ENCODE data around the gene REPIN1.
A peak's percentile ranks its signal among the peaks of the same experiment; 100 is the strongest.
"Not testable (repeated sequence)": the region's sequence is repeated elsewhere in the genome, so short reads cannot be mapped to it uniquely, and the experiment has no call there.

The REPIN1 gene

DNA sequence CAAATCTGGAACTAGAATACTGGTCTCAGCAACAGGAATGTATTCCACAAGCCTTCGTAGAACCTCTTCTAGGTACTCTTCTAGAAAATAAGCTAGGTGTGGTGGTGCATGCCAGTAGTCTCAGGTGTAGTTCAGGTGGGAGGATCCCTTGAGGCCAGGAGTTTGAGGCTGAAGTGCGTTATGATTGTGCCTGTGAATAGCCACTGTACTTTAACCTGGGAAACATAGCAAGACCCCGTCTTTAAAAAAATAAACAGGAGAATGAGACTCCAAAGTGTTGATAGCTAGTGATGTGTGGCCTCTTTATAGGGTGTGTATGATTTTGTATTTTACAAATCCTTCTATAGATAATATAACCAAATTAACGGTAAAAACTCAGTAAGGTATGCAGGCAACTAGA is 9.0 kb downstream of the REPIN1 start:
- DNase-seq = no peak

DNA sequence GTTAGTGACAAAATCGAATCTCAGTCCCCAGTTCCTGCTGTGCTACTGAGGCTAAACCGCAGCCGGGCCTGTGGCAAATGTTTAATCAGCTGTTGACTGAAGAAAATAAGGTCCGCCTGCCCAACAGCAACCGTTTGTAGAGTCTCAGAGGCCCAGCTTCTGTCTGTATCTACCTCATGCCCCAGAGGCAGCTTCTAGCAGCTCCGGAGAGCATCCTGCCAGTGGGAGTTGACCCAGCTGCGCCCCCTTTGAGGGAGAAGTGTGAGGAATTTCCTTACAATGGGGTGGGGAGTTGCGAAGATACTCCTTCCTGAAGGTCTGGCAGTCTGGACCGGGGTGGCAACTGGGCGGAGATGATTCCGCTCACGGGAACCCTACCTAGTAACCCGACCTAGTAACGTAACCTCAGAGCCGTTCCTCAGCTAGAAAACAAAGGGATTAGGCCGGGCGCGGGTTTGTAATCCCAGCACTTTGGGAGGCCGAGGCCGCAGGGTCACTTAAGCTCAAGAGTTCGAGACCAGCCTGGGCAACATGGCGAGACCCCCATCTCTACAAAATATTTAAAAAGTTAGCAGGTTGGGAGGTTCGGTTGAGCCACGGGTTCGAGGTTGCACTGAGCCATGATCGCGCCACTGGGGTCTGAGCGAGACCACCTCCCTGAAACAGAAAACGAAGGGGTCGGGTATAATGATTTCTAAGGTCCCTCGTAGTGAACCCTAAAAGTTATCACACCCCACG is 9.7 kb downstream of the REPIN1 start:
- peak; percentile 50 for DNase-seq

- DNase-seq = peak; percentile 93
Measured at GRCh38 chr7:150378853-150379440, 10.3 kb downstream of the REPIN1 start, which contains the start of gene ZNF775. ZNF775 (plus strand) TSS chr7:150379330; CDS start chr7:150388471, 9,141 bp downstream.

GRCh38 chr7:150379441-150380379 is 11.1 kb downstream of the REPIN1 start:
- DNase-seq = no peak

DNA sequence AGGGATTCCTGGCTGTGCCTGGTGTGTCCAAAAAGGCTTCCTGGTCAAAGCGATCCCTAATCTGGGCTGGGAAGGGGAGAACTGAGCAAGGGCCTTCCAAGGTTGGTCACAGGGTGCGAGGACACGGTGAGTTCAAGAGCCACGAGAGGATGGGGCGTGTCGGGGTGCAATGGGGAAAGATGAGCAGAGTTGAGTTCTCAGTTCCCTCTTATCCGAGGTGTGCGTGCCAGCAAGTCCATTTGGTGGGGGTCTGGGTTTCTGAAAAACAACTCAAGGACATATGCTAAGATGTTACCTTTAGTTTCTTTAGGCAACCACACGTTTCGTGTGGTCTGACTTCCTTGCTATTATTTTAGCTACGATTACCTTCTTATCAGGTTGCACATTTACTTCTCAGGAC is 11.8 kb downstream of the REPIN1 start:
- no peak for DNase-seq

DNA sequence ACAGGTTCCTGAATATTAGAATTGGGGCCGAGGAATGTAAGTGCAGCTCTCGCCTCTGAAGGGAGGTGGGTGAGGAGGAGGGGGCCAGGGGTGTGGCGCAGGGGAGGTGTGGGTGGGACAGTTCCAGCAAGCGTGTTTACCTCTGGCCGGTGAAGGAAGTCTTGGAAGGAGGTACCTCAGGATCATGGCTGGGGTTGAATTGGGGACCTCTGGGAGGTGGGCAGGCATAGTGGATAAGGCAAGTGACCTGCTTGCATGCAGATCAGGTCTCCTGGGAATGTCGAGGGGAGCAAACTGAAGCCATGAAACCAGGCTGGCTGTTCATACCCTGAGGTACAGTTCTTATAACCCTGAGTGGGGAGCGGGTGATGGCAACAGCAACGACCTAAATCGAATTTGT is 12.5 kb downstream of the REPIN1 start:
- no peak for DNase-seq

DNA sequence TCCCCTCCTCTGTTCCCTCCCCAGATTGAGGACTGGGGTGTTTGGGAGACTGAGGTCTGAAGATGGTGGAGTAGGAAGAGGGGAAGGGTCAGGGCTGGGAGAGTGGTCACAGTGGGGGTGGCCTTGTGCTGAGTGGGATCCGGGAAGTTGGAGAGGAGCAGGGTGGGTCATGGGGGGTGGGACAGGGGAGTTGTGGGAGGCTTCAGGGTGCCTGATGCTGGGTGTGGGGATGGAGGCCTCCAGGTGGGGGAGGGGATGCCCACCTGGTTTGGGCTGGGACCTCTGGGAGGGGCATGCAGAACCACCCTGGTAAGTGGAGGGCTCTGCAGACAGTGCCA is 13.1 kb downstream of the REPIN1 start:
- DNase-seq = no peak

DNA sequence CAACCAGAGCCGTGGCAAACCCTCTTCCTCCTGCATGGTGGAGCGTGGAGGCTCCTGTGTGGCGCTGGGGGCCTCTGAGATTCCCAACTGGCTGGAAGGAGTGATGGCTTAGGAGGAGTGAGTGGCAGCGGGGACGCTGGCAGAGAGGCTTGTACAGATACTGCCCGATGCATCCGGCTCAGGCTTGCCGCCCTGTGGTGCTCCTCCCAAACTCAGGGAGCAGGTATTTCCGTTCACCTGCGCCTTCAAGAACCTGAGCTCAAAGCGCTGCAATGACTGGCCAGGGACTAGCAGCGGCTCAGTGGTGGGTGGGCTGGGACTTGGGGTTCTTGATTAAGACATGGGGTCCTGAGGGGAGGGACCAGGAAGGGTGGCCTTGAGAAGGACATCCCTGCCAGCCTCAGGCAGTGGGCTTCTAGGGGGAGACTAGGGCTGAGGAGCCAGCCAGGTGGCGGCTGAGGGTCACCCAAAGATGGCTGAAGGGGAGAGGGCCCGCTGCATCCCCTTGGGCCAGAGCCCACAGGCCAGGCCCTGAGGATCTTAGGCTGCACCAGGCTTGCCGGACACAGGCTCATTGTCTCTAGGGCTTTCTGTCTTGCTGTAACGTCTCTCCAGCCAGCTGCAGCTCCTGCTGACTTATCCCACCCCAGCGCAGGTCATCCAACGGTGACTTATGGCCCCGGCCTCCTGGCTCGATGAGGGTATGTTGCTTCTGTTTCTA is 13.7 kb downstream of the REPIN1 start:
- DNase-seq = no peak

- no peak for DNase-seq
Measured at GRCh38 chr7:150382844-150383225, 14.2 kb downstream of the REPIN1 start.

- DNase-seq = peak; percentile 41
Measured at GRCh38 chr7:150383710-150384397, 15.2 kb downstream of the REPIN1 start.

- no peak for DNase-seq
Measured at GRCh38 chr7:150384406-150385301, 16.0 kb downstream of the REPIN1 start.

- DNase-seq = no peak
Measured at GRCh38 chr7:150385302-150385723, 16.7 kb downstream of the REPIN1 start.

- not testable (repeated sequence) for DNase-seq
Measured at GRCh38 chr7:150385884-150386283, 17.3 kb downstream of the REPIN1 start.

DNA sequence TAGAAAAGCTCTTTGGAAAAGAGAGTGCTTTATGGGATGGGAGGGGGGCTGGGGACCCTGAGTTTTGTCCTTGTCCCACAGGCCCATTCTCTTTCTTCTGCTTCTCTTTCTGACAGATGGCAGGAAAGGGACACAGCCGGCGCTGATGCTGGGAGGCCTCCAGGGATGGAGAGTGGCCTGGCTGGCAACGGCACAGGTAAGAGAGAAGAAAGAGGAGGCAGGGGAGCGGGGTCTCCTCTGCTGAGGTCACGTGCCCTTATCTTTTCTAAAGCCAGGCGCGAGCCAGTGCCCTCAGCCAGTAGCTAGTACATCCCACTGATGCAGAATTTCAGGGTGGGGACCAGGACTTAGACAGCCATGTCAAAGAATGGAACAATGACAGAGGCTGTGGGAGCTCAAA is 19.7 kb downstream of the REPIN1 start:
- no peak for DNase-seq

DNA sequence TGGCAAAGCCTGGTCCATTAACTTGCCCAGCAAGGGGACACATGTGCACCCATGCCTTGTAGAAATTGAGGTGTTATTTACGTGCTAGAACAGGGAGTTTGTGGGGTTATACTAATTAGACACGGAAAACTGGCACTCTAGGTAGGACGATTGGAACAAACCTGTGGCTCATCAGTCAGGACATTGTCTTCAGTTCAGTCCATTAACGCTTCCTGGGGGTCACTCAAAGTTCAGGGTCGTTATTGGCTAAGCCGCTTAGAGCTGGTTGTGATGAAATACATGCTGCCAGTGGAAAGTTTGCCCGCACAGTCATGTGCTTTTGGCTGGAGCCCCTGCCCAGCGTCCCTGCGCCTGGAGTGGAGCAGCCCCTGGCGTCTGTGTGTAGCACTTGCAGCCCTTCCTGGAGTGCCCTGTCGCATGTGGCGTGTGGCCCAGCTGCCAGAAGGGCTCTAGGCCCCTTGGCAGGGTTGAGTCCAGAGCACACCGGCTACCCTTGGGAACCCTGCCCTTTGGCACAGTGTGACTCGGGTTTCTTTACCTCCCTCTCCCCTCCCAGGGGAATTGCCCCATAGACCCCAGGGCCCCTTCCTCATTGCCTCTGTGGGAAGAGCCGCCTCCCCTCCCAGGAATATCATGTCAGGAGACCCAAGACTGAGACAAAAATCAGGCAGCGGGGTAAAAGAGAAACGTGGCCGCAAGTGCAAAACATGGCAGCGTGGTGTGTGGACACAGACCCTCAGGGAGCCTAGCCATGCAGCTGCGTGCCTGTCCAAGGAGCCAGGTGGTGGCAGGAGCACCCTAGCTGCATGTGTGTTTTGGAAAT is 20.3 kb downstream of the REPIN1 start:
- DNase-seq = no peak

DNA sequence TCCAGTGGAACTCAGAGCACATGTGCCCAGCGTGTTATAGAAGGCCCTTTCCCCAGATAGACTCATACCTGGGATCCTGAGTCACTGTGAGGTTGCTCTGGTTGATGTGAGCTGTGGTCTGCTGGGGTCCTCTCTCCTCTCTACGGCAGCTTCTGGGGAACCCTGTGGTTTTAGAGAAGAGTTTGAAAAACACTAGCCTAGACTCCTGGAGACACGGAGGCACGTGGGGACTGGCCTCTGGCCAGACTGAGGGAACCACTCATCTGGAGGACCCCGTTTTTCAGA is 20.9 kb downstream of the REPIN1 start:
- DNase-seq = no peak

DNA sequence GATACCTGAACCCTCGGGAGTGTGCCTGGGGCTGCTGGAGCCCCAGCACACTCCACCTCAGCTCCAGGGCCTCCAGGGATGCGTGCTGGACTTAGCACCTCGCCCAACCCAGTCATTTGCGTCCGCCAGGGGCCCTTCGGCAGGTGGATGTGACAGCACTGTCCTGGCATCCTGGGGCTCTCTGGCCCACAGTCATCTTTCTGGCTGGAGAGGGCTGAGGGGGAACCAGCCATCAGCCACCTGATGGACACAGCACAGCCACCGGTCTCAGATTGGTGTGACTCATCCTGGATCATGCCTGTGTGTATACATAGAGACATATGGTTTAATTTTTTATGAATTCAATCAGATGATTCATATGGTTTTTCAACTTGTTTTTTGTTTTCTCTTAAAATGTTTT is 21.6 kb downstream of the REPIN1 start:
- DNase-seq = no peak

DNA sequence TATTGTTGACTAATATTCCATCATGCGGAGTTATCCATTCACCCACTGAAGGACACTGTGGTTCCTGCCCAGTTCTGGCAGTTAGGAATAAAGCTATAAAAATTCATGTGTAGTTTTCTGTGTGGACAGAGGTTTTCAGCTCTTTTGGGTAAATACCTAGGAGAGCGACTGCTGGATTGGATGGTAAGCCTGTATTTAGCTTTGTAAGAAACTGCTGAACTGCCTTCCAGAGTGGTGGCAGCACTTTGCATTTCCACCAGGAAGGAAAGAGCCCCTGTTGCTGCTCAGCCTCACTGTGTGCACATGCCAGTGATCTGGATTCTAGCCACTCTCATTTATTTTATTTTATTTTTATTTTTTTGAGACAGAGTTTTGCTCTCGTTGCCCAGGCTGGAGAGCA is 24.7 kb downstream of the REPIN1 start:
- no peak for DNase-seq

DNA sequence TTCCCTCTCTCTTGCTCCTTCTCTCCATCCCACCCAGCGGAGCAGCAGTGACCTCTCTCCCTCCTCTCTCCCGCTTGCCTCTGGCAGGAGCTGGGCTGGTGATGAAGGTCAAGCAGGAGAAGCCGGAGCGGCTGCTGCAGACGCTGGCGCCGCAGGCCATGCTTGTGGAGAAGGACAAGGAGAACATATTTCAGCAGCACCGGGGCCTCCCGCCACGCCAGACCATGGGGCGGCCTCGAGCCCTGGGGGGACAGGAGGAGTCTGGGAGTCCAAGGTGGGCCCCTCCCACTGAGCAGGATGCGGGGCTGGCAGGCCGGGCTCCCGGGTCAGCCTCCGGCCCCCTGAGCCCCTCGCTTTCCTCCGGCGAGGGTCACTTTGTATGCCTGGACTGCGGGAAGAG is 27.8 kb downstream of the REPIN1 start:
- no peak for DNase-seq

DNA sequence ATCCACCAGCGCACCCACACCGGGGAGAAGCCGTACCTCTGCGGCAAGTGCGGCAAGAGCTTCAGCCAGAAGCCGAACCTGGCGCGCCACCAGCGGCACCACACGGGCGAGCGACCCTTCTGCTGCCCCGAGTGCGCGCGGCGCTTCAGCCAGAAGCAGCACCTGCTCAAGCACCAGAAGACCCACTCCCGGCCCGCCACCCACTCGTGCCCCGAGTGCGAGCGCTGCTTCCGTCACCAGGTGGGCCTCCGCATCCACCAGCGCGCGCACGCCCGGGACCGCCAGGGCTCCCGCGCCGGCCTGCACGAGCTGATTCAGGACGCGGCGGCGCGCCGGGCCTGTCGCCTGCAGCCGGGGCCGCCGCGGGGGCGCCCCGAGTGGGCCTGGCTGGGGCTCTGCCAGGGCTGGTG is 28.2 kb downstream of the REPIN1 start:
- no peak for DNase-seq
